ENCODE measurements around the gene CLMN. TPM values are rescaled to one million over a fixed set of nuclear protein-coding genes. Genes with fewer than 3 reads are reported as not detected.

CLMN gene
- total RNA-seq, 1 experiment from 2014 or later = 8.6 TPM

GRCh38 chr14:95313707-95314106 is 6.0 kb downstream of the CLMN start:
- POLR2A ChIA-PET (ENCODE audit: low non-redundant PET) = no interaction called here

GRCh38 chr14:95313190-95313589 is 6.5 kb downstream of the CLMN start:
- no TSS peak for BruUV-seq (replicated peaks)
- Histone ChIP-seq H3K9me3 (ENCODE audit: low read depth, low read length, poor library complexity, severe bottlenecking) (no peaks in the 10 kb centered on the region), H3K27ac (ENCODE audit: low read depth, low read length, poor library complexity, severe bottlenecking) (no peak overlapping the region), H3K4me1 (ENCODE audit: insufficient read depth, low read length, poor library complexity, severe bottlenecking) (peaks cover 5% of the 10 kb centered on the region), H3K4me3 (ENCODE audit: low read depth, low read length, poor library complexity, severe bottlenecking) (no peak overlapping the region), H3K36me3 (ENCODE audit: insufficient read depth, low read length, poor library complexity, severe bottlenecking) (no peaks in the 10 kb centered on the region), H3K27me3 (replicated peaks; ENCODE audit: insufficient read depth, low read depth, low read length, poor library complexity) (no peaks in the 10 kb centered on the region)
- intact Hi-C loops (cut with micrococcal nuclease; ENCODE audit: unreplicated experiment) = no loop called here
- DNase-seq (ENCODE audit: low spot score) = no peak
- CTCF ChIA-PET = no interaction called here
- POLR2A ChIA-PET (ENCODE audit: low non-redundant PET) = no interaction called here
- no peak for TF ChIP-seq CTCF (conservative IDR thresholded peaks at IDR 0.05; ENCODE audit: low read depth, low read length)
- no peak for TF ChIP-seq EZH2 (IDR thresholded peaks at IDR 0.05; ENCODE audit: borderline replicate concordance, low read depth, low read length, poor library complexity, severe bottlenecking)

More at GRCh38 chr14:95313707-95314106, 6.0 kb downstream of the CLMN start:
- Histone ChIP-seq H3K27me3 (replicated peaks; ENCODE audit: insufficient read depth, low read depth, low read length, poor library complexity) (no peaks in the 10 kb centered on the region), H3K27ac (ENCODE audit: low read depth, low read length, poor library complexity, severe bottlenecking) (no peak overlapping the region), H3K4me3 (ENCODE audit: low read depth, low read length, poor library complexity, severe bottlenecking) (no peak overlapping the region), H3K36me3 (ENCODE audit: insufficient read depth, low read length, poor library complexity, severe bottlenecking) (no peaks in the 10 kb centered on the region), H3K9me3 (ENCODE audit: low read depth, low read length, poor library complexity, severe bottlenecking) (no peaks in the 10 kb centered on the region), H3K4me1 (ENCODE audit: insufficient read depth, low read length, poor library complexity, severe bottlenecking) (peaks cover 5% of the 10 kb centered on the region)
- CTCF ChIA-PET = no interaction called here
- TF ChIP-seq CTCF (conservative IDR thresholded peaks at IDR 0.05; ENCODE audit: low read depth, low read length) = no peak
- no peak for DNase-seq (ENCODE audit: low spot score)
- intact Hi-C loops (cut with micrococcal nuclease; ENCODE audit: unreplicated experiment) = no loop called here
- no TSS peak for BruUV-seq (replicated peaks)

DNA sequence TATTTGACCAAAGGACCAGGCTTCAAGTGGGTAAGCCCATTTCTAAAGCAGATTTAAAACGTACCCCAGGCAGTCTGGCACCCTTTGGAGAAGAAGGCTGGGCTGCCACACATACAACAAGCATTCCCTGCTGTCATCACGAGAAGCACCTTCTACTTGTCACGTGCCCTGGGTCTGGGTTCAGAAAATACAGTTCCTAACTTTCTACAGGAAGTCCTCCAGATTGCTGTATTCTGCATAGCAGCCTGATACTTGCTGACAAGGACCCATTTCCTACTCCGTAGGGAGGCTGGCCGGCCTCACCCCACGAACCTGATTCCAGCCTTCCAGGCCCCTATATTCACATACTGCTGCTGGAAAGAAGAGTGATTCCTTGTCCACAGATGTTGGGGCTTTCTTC is 7.4 kb downstream of the CLMN start:
- DNase-seq (ENCODE audit: low spot score) = no peak
- Histone ChIP-seq H3K36me3 (ENCODE audit: insufficient read depth, low read length, poor library complexity, severe bottlenecking) (no peaks in the 10 kb centered on the region), H3K27me3 (replicated peaks; ENCODE audit: insufficient read depth, low read depth, low read length, poor library complexity) (no peaks in the 10 kb centered on the region), H3K4me1 (ENCODE audit: insufficient read depth, low read length, poor library complexity, severe bottlenecking) (peaks cover 5% of the 10 kb centered on the region), H3K9me3 (ENCODE audit: low read depth, low read length, poor library complexity, severe bottlenecking) (no peaks in the 10 kb centered on the region), H3K4me3 (ENCODE audit: low read depth, low read length, poor library complexity, severe bottlenecking) (no peak overlapping the region), H3K27ac (ENCODE audit: low read depth, low read length, poor library complexity, severe bottlenecking) (no peak overlapping the region)
- ChIA-PET CTCF (no interaction called here), POLR2A (ENCODE audit: low non-redundant PET) (no interaction called here)
- intact Hi-C loops (cut with micrococcal nuclease; ENCODE audit: unreplicated experiment) = no loop called here
- TF ChIP-seq EZH2 (IDR thresholded peaks at IDR 0.05; ENCODE audit: borderline replicate concordance, low read depth, low read length, poor library complexity, severe bottlenecking) = no peak
- TF ChIP-seq CTCF (conservative IDR thresholded peaks at IDR 0.05; ENCODE audit: low read depth, low read length) = no peak
- BruUV-seq (replicated peaks) = no TSS peak
